ENCODE results near the gene CNTNAP4.

Gene CNTNAP4

DNA sequence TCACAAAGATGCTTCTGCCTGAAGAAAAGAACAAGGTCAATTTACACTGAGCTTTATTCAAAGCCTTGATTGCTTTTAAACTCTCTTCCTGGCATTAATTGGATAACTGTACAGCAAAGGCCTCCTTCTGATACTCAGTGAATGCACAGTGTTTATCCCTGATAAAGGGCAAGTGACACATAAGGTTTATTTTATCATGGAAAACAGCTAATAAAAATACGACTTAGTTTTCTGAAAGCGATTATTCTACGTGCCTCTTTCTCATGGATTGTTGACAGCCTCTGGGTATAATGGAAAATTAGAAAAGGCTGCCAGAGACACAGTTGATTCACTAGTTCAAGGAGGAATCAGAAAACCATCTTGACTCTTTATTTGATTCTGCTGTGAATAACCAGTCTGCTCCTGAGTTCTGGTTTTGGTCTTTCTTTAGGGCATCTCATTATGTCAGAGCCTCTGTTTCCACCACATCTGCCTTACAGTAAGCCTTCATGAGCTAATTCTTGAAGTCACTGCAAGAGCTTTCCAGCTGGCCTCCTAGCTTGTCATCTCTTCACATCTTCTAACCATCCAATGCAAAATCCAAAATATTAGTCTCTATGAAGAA lies 212.9 kb downstream of the CNTNAP4 start:
- DNase-seq (ENCODE audit: low read depth) = no peak

DNA sequence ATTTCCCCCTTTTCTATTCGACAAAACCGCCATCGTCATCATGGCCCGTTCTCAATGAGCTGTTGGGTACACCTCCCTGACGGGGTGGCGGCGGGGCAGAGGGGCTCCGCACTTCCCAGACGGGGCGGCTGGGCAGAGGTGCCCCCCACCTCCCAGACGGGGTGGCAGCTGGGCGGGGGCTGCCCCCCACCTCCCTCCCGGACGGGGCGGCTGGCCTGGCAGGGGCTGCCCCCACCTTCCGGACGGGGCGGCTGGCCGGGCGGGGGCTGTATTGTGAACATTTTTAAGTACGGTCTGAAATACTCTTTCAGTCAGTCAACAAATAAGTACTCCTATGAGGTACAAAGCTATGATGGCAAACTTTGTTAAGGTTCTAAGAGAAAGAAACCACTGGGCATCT lies 222.8 kb downstream of the CNTNAP4 start:
- no peak for DNase-seq (ENCODE audit: low read depth)

- no peak for DNase-seq (ENCODE audit: low read depth)
Measured at GRCh38 chr16:76502063-76502462, 224.9 kb downstream of the CNTNAP4 start.

- no peak for DNase-seq (ENCODE audit: low read depth)
Measured at GRCh38 chr16:76502555-76502954, 225.4 kb downstream of the CNTNAP4 start.

GRCh38 chr16:76503091-76503490 lies 225.9 kb downstream of the CNTNAP4 start:
- no peak for DNase-seq (ENCODE audit: low read depth)

- no peak for DNase-seq (ENCODE audit: low read depth)
Measured at GRCh38 chr16:76511203-76511602, 234.0 kb downstream of the CNTNAP4 start.

DNA sequence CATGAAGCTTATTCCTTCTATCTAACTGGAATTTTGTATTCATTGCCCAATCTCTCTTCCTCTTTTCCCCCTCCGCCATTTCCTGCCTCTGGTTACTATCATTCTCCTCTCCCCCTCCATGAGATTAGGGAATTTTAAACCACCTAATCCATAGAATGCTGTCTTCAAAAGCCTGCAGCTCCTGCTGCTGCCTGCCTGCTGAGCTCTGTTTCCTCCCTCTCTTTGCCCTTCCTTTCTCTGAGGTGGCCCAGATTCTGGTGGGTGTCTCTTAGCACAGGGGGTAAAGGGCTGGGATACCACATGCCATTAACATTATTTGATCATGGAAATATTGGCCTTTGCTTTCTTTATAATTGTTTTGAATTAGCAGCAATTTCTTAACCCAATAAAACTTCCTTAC lies 241.6 kb downstream of the CNTNAP4 start:
- no peak for DNase-seq (ENCODE audit: low read depth)

- DNase-seq (ENCODE audit: low read depth) = no peak
Measured at GRCh38 chr16:76524356-76524755, 247.2 kb downstream of the CNTNAP4 start.

DNA sequence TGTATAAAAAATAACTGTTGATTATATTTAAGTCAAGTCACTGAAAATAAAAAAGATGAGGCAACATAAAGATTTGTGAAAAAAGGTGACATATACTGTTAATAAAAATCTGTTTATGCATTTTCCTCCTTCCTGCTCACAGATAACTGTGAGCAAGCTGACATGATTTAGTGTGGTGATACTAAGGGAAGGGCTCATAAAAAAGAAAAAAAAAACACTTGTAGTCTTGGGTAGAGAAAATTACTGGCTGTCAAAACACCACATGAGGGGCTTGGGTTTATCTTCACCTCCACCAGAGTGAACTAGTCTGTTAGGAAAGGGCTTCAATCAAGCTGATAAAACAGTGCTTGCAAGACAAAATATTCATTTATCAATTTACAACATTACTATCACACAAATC lies 247.6 kb downstream of the CNTNAP4 start:
- no peak for DNase-seq (ENCODE audit: low read depth)

DNA sequence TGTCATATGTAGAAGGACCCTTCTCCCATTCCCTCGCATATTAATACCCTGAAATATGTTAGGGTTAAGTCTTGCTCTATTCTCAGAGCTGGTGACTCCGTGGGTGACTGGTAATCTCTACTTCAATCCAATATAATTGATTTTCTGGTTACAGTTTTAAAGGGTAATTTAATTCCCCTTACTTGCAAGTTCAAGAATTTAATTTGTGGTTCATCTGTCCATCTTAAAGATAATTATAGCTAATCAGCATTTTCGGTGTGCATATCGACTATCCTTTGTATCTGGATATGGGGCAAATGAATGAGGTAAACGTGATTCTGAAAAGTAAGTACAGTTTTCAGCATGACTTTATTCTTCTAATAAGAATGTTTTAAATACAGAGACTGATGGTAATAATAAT lies 250.0 kb downstream of the CNTNAP4 start:
- DNase-seq (ENCODE audit: low read depth) = no peak

DNA sequence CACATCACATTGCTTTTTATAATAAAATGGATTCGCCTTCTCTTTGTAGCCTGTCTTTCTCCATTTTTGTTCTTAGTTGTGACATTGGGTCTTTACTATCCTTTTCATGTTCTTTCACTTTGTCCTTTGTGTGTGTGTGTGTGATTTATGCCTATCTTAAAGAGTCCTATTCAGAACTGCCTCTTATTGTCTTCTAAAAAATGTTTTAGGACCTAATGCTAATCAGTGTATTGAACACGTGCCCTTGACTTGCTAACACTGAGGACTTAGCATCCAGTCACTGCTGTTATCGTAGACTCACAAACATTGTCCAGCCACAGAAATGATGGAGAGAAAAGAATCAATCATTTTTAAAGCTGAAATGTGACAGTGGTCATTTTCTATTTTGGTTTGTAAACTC lies 251.9 kb downstream of the CNTNAP4 start:
- DNase-seq (ENCODE audit: low read depth) = no peak

DNA sequence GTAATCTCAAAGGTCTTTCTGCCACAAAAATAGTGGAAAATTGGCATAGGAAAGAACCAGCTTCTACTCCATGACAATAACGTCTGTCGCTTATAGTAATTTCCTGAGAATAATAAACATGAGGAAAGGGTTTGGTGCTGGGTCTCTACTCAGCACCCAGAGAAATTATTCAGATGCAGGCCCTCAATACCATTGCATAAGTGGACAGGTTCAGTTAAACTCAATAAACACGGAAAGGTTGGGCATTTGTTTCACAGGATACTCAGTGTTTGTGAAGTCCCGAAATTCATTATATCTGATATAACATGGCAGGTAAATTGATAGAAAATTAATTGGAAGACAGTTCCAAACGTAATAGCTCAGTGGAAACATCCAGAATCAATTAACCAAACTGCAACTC lies 254.0 kb downstream of the CNTNAP4 start:
- no peak for DNase-seq (ENCODE audit: low read depth)

DNA sequence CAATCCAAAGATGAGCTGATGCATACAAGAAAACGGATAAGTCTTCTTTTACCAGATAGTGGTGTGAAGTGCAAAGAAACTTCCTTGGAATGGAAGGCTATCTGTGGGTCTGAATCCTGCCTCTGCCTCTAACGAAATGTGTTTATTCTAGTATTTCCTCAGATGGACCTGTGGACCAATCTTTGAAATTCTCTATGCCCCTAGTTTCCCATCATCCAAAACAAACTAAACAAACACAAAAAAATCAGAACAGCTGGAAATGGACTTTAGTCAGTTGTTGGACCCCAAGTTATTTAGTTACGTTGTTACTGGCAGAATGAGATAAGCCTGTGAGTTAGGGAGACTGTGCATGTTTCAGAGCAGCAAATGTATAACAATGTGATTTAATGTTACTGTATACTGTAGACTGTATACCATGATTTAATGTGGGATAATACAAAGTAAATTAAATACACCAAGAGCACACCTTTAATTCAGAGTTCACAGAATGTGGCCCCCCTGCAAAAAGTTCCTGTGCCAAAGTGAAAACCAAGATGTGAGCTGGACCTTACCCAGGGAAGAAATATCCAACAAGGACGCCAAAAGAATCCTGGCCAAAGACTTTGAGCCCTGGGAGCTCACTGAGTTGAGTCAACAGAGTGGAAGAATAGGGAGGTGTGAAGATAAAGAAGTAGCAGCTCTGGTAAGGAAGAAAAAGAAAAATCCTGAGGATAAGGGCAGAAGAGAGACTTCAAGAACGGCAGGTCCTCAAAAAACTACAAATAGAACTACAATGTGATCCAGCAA lies 255.2 kb downstream of the CNTNAP4 start:
- DNase-seq (ENCODE audit: low read depth) = no peak

- DNase-seq (ENCODE audit: low read depth) = no peak
Measured at GRCh38 chr16:76539609-76540008, 262.4 kb downstream of the CNTNAP4 start.

- no peak for DNase-seq (ENCODE audit: low read depth)
Measured at GRCh38 chr16:76541070-76541469, 263.9 kb downstream of the CNTNAP4 start.

GRCh38 chr16:76565542-76565941 lies 288.3 kb downstream of the CNTNAP4 start:
- no peak for DNase-seq (ENCODE audit: low read depth)

- no peak for DNase-seq (ENCODE audit: low read depth)
Measured at GRCh38 chr16:76571755-76572154, 294.6 kb downstream of the CNTNAP4 start.

DNA sequence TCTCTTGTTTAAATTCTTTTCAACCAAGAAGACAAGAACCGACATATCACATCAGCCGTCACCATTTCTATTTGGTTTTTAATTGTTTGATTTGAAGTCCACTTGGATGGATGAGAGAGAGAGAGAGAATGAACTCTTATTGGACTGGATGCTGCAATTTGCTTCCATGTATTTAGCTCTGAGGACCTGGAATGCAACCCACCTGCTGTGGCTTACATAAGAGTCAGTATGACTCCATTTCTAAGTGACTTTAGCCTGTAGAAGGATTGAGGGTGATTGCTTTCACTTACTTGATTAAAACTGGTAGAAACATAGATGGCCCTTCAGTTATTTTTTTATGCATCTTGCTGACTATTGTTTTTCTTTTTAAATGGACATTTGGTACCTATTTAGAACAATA lies 296.1 kb downstream of the CNTNAP4 start:
- DNase-seq (ENCODE audit: low read depth) = no peak

DNA sequence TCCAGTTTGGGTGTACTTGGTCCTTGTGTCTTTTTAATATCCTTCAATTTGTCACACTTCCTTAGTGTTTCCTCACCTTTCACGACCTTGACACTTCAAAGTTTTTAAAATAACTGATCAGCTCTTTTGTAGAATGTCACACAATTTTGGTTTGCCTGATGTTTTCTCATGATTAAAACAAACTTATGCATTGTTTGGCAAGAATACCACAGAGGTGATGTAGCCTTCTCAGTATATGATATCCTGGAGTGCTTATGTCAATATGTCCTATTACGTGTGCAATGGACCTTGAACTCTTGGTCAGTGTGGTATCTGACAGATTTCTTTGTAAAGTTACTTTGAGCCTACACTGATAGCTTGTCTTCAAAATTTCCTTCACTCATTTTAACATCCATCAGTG lies 297.4 kb downstream of the CNTNAP4 start:
- DNase-seq (ENCODE audit: low read depth) = no peak

DNA sequence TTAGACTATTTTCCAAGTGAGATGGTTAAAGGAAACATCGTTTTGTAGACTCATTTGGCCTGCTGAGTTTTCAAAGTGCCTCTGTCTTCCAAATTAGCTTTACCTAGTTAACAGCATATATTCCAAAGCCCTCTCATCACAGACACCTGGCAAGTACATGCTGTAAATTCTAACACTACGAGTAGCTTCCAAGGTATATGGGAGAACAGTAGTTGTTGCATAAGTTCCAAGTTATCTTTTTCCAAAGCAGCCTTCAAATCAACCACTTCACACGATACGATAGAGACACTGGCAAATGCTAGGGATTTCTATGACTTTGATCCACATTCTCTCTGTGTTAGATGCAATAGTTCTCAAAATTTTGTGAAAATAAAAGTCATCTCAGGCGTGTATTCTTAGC lies 299.3 kb downstream of the CNTNAP4 start:
- no peak for DNase-seq (ENCODE audit: low read depth)

GRCh38 chr16:76577003-76577402 lies 299.8 kb downstream of the CNTNAP4 start:
- no peak for DNase-seq (ENCODE audit: low read depth)

DNA sequence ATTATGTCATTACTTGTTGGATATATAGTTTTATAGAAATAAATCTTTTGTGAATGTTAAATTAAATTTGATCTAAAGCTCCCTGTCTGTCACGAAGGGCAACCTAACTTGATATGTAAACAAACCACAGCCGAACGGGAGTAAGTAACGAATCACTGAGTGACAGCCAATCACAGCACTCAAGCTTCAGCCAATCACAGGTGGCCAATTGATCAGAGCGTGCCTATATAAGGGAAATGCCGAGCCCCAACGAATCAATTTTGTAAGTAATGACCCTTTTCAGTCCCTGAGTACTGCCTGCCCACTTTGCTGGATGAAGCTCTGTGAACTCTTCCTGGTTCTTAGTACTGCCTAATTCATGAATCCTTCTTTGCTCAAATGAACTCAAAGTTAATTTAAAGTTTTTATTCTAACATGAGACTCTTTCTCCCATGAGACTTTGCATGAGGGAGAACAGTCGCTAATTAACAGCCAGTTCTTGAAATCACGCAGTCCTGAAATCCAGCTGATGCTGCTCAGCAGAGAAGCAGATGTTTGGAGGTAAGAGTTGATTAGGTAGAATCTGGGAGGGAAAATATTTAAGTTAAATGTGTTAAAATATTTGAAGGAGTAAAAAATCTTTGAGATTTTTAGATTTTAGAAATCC lies 302.2 kb downstream of the CNTNAP4 start:
- no peak for DNase-seq (ENCODE audit: low read depth)

DNA sequence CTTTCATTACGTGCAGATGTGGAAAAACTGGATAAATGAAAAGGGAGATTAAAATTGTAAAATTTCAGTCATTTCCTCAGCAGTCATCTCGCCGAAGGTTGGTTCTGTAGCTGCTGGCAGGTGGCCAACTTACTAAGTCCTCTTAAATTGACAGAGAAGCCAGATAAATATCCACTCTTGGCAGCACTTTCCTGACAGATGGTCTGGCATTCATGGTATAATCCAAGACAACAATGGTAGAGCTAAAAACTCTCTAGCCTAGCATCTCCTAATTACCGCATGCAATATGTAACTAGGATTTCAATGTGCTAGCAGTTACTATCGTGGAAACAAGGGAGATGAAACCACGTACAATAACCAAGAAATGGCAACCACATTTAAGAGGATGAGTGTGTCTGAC lies 306.3 kb downstream of the CNTNAP4 start:
- DNase-seq (ENCODE audit: low read depth) = no peak

All from stimulated activated CD8-positive, alpha-beta memory T cell treated with anti-CD3 and anti-CD28 coated beads, Interleukin-7, amount 100 ng/mL, for 24 hours (primary cell).